Measurements from ENCODE around the gene LINGO1. TPM values are rescaled to one million over a fixed set of nuclear protein-coding genes. Genes with fewer than 3 reads are reported as not detected.

Gene LINGO1
- total RNA-seq, 4 donors from 2014 or later = 0.13 to 0.87 (median 0.35) TPM

DNA sequence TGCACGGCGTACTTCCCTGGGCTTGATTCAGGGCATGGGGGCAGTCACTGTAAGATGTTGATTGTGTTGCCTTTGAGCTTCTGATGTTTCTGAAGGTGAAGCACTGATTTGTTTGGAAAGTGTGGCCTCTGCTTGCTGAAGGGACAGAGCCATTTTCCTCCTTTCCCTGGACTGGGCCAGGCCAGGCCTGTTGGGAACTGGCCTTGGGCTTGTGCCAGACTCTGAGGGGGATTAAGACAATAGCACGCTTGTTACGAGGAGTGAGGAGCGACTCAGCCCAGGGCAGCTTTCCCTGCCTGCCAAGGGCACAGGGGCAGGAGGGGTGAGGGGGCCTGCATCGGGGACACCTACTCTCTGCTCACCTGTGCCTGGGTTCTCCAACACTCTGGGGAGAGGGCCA is 42.9 kb downstream of the LINGO1 start:
- no peaks in the 10 kb centered on the region for H3K36me3 ChIP-seq
- ATAC-seq = no peak
- H3K27ac ChIP-seq = no peak overlapping the region
- H3K4me3 ChIP-seq = no peak overlapping the region
- H3K4me1 ChIP-seq = no peaks in the 10 kb centered on the region
- no peak for TF ChIP-seq POLR2A (IDR thresholded peaks at IDR 0.05)
- TF ChIP-seq, protein P1, sequence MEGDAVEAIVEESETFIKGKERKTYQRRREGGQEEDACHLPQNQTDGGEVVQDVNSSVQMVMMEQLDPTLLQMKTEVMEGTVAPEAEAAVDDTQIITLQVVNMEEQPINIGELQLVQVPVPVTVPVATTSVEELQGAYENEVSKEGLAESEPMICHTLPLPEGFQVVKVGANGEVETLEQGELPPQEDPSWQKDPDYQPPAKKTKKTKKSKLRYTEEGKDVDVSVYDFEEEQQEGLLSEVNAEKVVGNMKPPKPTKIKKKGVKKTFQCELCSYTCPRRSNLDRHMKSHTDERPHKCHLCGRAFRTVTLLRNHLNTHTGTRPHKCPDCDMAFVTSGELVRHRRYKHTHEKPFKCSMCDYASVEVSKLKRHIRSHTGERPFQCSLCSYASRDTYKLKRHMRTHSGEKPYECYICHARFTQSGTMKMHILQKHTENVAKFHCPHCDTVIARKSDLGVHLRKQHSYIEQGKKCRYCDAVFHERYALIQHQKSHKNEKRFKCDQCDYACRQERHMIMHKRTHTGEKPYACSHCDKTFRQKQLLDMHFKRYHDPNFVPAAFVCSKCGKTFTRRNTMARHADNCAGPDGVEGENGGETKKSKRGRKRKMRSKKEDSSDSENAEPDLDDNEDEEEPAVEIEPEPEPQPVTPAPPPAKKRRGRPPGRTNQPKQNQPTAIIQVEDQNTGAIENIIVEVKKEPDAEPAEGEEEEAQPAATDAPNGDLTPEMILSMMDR (IDR thresholded peaks at IDR 0.05) = no peak
- TF ChIP-seq POLR2AphosphoS5 (IDR thresholded peaks at IDR 0.05) = no peak
- no peak for TF ChIP-seq EP300 (IDR thresholded peaks at IDR 0.05)
- no CpG with 5 or more reads among the region's 6 CpGs for WGBS, 2 donors (ENCODE audit: low coverage in 1 of 2)
- H3K27me3 ChIP-seq = peaks cover 5% of the 10 kb centered on the region
- H3K9me3 ChIP-seq = no peaks in the 10 kb centered on the region

DNA sequence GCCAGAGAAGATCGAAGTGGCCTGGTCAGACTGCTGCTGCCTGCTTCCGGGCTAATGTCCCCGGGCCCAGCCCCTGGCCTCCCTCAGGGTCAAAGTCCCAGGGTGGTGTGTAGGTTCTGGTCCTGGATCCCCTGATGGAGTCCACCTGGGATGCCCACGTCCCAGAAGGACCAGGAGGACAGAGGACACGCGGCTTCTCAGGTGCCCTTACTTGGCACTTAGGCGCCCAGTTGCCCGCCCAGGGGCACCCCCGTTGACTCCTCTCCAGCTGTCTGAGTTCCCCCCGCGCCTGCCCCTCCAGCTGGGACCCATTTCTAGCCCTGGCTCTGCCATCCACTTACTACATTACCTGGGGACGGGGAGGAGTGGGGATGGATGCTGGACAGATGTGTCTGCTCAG is 44.6 kb downstream of the LINGO1 start:
- no peak for TF ChIP-seq POLR2AphosphoS5 (IDR thresholded peaks at IDR 0.05)
- TF ChIP-seq POLR2A (IDR thresholded peaks at IDR 0.05) = no peak
- no peak for TF ChIP-seq EP300 (IDR thresholded peaks at IDR 0.05)
- TF ChIP-seq, protein P1 (IDR thresholded peaks at IDR 0.05) = no peak
- Histone ChIP-seq H3K27me3 (peaks cover 12% of the 10 kb centered on the region), H3K36me3 (no peaks in the 10 kb centered on the region), H3K27ac (no peak overlapping the region), H3K4me1 (no peaks in the 10 kb centered on the region), H3K4me3 (no peak overlapping the region), H3K9me3 (no peaks in the 10 kb centered on the region)
- 93 to 94% methylated on average over 3 to 8 of the region's 12 CpGs for WGBS, 2 donors (ENCODE audit: low coverage in 1 of 2)
- ATAC-seq = no peak

DNA sequence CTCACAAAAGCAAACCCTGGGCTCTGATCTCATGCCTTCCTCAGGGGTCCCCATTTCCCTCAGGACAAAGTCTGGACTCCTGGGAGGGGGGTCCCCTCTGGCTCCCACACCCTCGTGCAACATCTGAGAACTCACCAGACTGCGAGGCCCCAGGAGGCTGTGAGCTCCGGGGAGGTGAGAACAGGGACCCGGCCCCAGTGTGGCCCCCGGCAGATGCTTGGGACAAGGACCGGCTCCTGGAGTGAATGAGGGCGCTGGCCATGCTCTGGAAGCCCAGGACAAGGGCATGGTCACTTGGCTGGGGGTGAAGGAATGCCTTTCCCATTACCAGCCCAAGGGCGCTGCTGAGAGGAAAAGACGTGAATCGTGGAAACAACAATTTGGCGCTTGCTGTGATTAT is 48.0 kb downstream of the LINGO1 start:
- no peaks in the 10 kb centered on the region for H3K4me1 ChIP-seq
- no peak for ATAC-seq
- WGBS, 2 donors (ENCODE audit: low coverage in 1 of 2) = 93% methylated on average over 4 of the region's 11 CpGs; no CpG with 5 or more reads in 1 of the 2 donors

DNA sequence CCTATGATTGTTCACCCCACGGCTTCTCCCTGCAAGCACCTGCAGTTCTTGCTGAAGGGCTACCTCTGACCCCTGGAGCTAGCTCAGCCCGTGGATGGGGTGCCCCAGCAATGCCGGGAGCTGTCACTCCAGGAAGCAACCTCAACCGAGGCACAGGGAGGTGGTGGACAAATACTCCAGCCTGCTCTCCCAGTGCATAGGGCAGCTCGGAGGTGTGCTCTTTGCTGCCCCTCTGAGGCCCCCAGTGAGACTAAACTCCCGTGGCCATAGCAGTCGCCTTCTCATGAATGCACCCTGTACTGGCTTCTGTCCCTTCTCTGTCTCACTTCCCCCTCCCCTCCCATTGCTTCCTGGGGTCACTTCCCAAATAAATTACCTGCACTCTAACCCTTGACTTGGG is 48.5 kb downstream of the LINGO1 start:
- Histone ChIP-seq H3K9me3 (no peaks in the 10 kb centered on the region), H3K4me3 (no peak overlapping the region), H3K27me3 (peaks cover 12% of the 10 kb centered on the region), H3K36me3 (no peaks in the 10 kb centered on the region), H3K4me1 (no peaks in the 10 kb centered on the region), H3K27ac (no peak overlapping the region)
- WGBS, 2 donors (ENCODE audit: low coverage in 1 of 2) = 68 to 69% methylated on average over 3 to 7 of the region's 7 CpGs
- ATAC-seq = no peak
- no peak for TF ChIP-seq POLR2AphosphoS5 (IDR thresholded peaks at IDR 0.05)
- TF ChIP-seq POLR2A (IDR thresholded peaks at IDR 0.05) = no peak
- TF ChIP-seq, protein P1 (IDR thresholded peaks at IDR 0.05) = no peak
- no peak for TF ChIP-seq EP300 (IDR thresholded peaks at IDR 0.05)

More for the DNA sequence above, 48.0 kb downstream of the LINGO1 start:
- Histone ChIP-seq H3K27ac (no peak overlapping the region), H3K4me3 (no peak overlapping the region), H3K9me3 (no peaks in the 10 kb centered on the region), H3K27me3 (peaks cover 12% of the 10 kb centered on the region), H3K36me3 (no peaks in the 10 kb centered on the region)
- TF ChIP-seq POLR2A (IDR thresholded peaks at IDR 0.05) (no peak), EP300 (IDR thresholded peaks at IDR 0.05) (no peak), POLR2AphosphoS5 (IDR thresholded peaks at IDR 0.05) (no peak)
- TF ChIP-seq, protein P1 (IDR thresholded peaks at IDR 0.05) = no peak

DNA sequence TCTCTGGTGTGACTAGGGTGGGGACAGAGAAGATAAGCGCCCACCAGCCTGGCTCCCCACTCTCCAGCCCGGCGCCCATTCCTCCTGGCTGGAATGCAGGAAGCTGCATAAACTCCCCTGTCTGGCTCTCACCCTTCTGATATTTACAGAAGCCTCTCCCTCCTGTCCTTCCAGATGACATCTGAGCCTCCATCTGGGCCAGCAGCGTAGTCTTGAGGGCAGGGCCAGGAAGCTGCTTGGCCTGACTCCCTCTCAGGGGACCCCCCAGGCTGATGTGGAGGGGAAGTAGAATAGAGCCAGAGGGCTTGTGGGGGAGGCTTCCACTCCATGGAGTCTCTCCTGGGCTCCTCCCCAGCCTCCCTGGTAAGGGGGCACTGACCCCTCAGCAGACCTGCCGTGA is 49.9 kb downstream of the LINGO1 start:
- H3K9me3 ChIP-seq = no peaks in the 10 kb centered on the region
- no peaks in the 10 kb centered on the region for H3K36me3 ChIP-seq
- TF ChIP-seq, protein P1 (IDR thresholded peaks at IDR 0.05) = no peak
- TF ChIP-seq POLR2A (IDR thresholded peaks at IDR 0.05) (no peak), POLR2AphosphoS5 (IDR thresholded peaks at IDR 0.05) (no peak), EP300 (IDR thresholded peaks at IDR 0.05) (no peak)
- no peak for ATAC-seq
- H3K4me3 ChIP-seq = no peak overlapping the region
- H3K27ac ChIP-seq = no peak overlapping the region
- H3K27me3 ChIP-seq = peaks cover 12% of the 10 kb centered on the region
- 60 to 100% methylated on average over 1 to 2 of the region's 5 CpGs for WGBS, 2 donors (ENCODE audit: low coverage in 1 of 2)
- peaks cover 0 to 5% (median 0%) of the 10 kb centered on the region in 3 donors for H3K4me1 ChIP-seq
